Skin epidermis (tissue), 12 donors: ENCODE results near the gene ABCB4.

Source experiments
- H3K27ac ChIP-seq, 21 experiments: fragments of 200-600 bp; sonication (generic) in 11 of 21; one replicate each; pipeline ENCODE4 v1.5.0; 2020; ENCODE audit warnings: mild to moderate bottlenecking in 3 of 21, inconsistent platforms in 2 of 21, moderate library complexity in 2 of 21
- H3K4me3 ChIP-seq, 7 experiments: fragments of 200-600 bp; sonication (generic) in 2 of 7; one replicate each; pipeline ENCODE4 v1.5.0; 2020; ENCODE audit warnings: inconsistent platforms in 2 of 7, mild to moderate bottlenecking in 2 of 7, moderate library complexity in 1 of 7

The ABCB4 gene

GRCh38 chr7:87475359-87476178 lies at the start of gene ABCB4:
Gene ABCB4 (minus strand): TSS chr7:87475680. CDS start chr7:87475465, 215 bp downstream.
- Histone ChIP-seq H3K4me3 (peak within 1 kb of the TSS; percentile 37 to 55 (median 41)), H3K27ac (peak within 1 kb of the TSS in 19 of 21 experiments; percentile 29 to 82 (median 63))

- Histone ChIP-seq H3K27ac (no peak overlapping the region), H3K4me3 (no peak overlapping the region)
These were observed 43.3 kb upstream of the ABCB4 start for GRCh38 chr7:87518735-87519134.

DNA sequence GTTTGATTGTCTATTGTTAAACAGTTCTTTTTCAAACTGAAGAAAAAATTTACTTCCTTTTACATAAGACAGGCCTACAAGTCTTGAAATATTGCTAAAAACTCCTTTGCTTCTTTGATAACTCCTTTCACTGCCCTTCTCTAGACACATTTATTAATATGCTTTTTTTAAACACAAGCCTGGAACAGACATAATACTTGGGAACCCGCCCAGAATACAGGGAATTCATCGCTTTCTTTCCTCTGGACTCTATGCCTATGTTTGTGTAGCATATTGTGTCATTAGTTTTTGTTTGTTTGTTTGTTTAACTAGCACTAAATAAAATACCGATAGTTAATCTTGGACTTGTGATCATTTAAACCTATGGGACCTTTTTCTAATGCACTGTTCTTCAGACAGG lies 42.4 kb upstream of the ABCB4 start:
- Histone ChIP-seq H3K27ac (no peak overlapping the region), H3K4me3 (no peak overlapping the region)

DNA sequence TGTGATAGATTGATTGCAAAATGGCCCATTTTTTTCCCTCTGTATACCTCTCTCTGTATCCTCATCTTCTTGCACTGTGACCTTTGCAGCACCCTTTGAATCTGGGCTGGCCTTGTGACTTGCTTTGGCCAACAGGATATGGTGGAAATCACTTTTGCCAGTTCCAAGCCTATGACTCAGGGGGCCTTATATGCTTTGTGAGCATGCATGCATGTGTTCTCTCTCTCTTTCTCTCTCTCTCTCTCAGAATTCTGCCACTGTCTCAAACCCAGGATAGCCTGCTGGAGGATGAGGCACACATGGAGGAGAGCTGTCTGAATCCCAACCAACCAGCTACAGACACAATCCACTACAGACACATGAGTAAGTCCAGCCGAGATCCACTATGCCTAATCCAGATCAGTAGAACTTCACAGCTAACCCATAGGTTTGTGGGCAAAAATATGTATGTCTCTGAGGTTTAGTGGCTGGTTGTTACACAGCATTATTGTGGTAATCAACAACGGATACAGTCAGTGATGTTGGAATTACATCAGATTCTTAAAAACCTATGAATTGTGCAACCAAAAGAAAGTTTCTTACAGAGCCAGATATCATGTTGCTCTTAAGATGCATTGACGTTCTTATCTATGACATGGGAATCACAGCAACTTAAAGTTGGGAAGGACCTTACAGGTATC lies 41.8 kb upstream of the ABCB4 start:
- H3K27ac ChIP-seq: no peak overlapping the region
- no peak overlapping the region for H3K4me3 ChIP-seq

GRCh38 chr7:87513735-87514335 lies 38.4 kb upstream of the ABCB4 start:
- Histone ChIP-seq H3K27ac (no peak overlapping the region), H3K4me3 (no peak overlapping the region)

DNA sequence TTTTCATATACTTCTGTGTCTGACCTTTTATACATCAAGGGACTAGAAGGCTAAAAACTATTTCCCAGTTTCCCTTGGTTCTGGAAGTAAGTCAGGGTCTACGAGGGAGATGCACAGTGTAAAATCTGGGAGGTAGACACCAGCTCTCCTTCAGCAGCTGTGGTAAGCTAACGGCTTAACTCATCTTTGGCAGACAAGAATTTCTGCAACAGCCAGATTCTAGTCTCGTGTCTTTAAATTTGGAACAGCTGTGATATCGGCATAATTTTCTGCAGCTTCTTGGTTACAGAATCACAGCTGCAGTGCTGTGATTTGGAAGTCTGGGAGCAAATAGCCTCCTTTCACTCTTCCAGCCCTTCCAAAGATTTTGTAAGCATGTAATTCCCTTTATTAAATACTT lies 37.4 kb upstream of the ABCB4 start:
- no peak overlapping the region for H3K27ac ChIP-seq
- H3K4me3 ChIP-seq: no peak overlapping the region

GRCh38 chr7:87511510-87511909 lies 36.0 kb upstream of the ABCB4 start:
- no peak overlapping the region for H3K27ac ChIP-seq
- no peak overlapping the region for H3K4me3 ChIP-seq

- Histone ChIP-seq H3K27ac (no peak overlapping the region), H3K4me3 (no peak overlapping the region)
These were observed 35.0 kb upstream of the ABCB4 start for GRCh38 chr7:87510411-87510875.

- Histone ChIP-seq H3K27ac (no peak overlapping the region), H3K4me3 (no peak overlapping the region)
These were observed 32.0 kb upstream of the ABCB4 start for GRCh38 chr7:87507446-87507845.

DNA sequence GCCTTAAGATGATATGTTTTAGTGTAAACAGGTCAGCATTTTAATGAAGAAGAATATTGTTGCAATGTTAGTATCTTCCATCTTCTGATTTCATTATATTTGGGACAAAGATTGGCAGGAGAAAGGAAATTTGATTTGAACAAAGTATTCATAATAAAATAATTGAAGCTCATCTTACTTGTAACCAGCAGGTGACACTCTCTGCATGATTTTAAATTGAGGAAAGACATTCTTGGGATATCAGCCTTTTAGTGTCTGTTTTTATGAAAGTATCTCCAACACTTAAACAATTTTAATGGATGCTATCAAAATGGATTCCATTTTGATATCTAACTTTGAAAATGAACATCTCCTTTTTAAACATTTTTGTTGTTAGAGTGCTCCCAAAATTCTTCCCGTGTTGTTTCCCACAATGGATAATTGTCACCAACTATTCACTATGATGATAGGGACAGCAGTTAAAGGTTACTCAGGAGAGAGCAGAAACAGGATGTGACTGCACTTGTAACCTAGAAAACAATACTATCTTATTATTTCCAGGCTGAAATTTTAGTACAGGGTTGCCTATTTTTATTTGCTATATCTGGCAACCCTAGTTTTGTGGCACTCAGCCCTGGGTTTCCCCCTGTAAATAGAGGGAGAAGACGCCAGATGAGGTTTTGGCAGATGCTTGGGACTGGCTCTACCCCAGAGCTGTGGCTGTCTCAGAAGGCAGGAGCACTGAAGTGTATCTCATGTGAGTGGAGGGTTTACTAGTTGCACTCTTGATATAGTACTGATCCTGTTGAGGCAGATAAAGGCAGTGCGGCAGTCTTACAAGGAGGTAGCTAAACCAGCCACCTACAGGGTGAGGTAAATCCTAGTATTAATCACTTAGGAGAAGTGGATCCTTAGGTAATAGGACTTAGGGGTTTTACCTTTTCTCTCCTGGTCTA lies 31.0 kb upstream of the ABCB4 start:
- Histone ChIP-seq H3K4me3 (no peak overlapping the region), H3K27ac (no peak overlapping the region)

GRCh38 chr7:87505557-87506245 lies 30.2 kb upstream of the ABCB4 start:
- no peak overlapping the region for H3K27ac ChIP-seq
- no peak overlapping the region for H3K4me3 ChIP-seq

GRCh38 chr7:87505122-87505521 lies 29.6 kb upstream of the ABCB4 start:
- Histone ChIP-seq H3K27ac (no peak overlapping the region), H3K4me3 (no peak overlapping the region)

DNA sequence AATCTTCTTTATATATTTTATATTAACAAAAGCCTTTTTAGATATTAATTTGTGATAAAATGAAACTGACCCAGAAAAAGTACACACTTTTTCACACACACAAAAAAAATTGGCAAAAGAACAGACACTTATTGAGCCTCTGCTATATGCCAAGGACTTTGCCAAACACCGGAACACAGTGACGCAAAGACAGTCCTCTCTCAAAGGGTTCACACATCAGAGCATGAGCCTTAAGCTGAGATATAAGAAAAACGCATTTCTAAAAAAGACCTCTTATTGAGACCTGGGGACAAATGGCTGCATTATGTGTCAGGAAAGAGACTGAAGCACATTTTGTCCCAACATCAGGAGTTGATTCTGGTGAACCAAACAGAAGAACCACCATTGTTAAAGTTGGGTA lies 24.0 kb upstream of the ABCB4 start:
- Histone ChIP-seq H3K4me3 (no peak overlapping the region), H3K27ac (no peak overlapping the region)

DNA sequence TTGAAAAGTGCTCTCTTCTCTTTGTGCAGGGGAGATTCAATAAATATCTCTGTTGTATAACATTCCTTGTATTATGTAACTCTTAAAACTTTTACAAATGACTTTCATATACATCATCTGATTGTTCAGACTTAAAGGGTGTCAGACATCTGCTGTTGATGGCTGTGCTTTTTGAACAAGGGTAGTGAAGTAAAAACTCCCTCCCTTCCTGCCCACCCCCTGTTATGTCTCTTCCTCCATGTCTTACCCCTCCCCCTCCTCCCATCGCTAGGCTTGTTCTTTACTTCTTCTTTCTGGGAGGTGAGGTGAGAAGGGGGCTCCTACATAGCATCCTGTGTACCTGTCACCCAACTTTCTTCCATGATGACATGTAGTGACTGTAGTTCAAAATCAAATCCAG lies 23.4 kb upstream of the ABCB4 start:
- H3K4me3 ChIP-seq: no peak overlapping the region
- no peak overlapping the region for H3K27ac ChIP-seq

DNA sequence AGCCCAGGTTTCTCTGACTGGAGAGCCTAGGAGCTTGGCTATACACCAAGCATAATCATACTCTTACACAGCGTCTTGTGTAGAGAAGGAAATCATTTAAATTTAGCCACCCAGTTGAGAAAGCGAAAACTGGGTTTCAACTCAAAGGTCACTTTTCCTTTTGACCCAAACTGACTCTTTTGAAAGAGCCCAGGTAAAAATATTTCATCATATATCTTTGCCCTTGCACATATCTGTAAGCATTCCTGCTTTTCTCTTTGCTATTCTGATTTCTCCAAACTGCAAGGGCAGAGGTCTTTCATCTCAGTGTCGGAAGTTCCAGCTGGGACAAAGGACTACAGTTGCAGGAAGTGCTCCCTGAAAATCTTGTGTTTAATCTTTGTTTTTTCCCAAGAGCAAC lies 22.0 kb upstream of the ABCB4 start:
- Histone ChIP-seq H3K4me3 (no peak overlapping the region), H3K27ac (no peak overlapping the region)

- Histone ChIP-seq H3K27ac (no peak overlapping the region), H3K4me3 (no peak overlapping the region)
These were observed 19.9 kb upstream of the ABCB4 start for GRCh38 chr7:87495366-87495765.

DNA sequence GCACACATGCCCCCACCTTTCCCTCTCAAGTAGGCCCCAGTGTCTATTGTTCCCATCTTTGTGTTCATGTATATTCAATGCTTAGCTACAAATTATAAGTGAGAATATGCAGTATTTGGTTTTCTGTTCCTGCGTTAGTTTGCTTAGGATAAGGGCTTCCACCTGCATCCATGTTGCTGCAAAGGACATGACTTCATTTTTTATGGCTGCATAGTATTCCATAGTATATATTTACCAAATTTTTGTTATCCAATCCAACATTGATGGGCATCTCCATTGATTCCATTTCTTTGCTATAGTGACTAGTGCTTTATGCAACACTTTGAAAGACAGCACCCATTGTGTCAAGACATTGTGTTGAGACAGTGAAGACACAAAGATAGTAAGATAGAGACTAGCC lies 19.0 kb upstream of the ABCB4 start:
- Histone ChIP-seq H3K27ac (no peak overlapping the region), H3K4me3 (no peak overlapping the region)

- Histone ChIP-seq H3K27ac (no peak overlapping the region), H3K4me3 (no peak overlapping the region)
These were observed 7.7 kb upstream of the ABCB4 start for GRCh38 chr7:87483131-87483530.

DNA sequence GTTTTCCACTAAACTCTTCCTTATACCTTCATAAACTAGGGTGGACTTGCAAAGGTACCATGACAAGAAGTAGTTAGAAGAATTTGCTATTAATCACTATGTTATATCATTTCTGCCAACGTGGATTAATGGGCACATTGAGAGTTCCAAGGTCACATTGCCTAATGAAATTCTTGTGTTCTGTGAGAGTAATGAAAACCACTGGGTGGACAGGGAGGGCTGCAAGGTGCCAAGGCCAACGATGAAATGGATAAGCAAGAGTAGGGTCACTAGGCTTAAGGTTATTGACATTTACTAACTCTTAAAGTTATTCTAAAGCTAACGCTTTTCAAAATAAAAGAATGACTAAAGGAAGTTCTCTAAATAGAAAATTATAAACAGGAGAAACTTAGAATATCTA lies 6.6 kb upstream of the ABCB4 start:
- Histone ChIP-seq H3K27ac (no peak overlapping the region), H3K4me3 (no peak overlapping the region)
